Stomach (tissue), 4 donors: ENCODE data around the gene VGLL3.

Source experiments
- CTCF ChIP-seq, 7 experiments: fragments of 450-650 bp in 4 of 7; fragments of 200-600 bp in 3 of 7; sonication (generic) in 3 of 7; IDR thresholded peaks; one replicate each; pipeline ENCODE4 v1.5.1; 2016 to 2019; ENCODE audit warnings: antibody characterized with exemption in 7 of 7, control low read depth in 2 of 7, mild to moderate bottlenecking in 1 of 7
- EP300 ChIP-seq: sonication (generic); formaldehyde crosslinking; IDR thresholded peaks from one replicate; pipeline ENCODE4 v1.6.1; 2017; ENCODE audit warnings: antibody characterized with exemption
- POLR2A ChIP-seq, 4 donors: fragments of 450-650 bp; IDR thresholded peaks; one replicate each; pipeline ENCODE4 v1.6.1; 2016; ENCODE audit warnings: antibody characterized with exemption in 4 of 4, control low read depth in 2 of 4, mild to moderate bottlenecking in 1 of 4, moderate library complexity in 1 of 4
- POLR2AphosphoS5 ChIP-seq, 3 donors: sonication (generic); formaldehyde crosslinking; IDR thresholded peaks; one replicate each; pipeline ENCODE4 v1.6.1; 2016; ENCODE audit warnings: antibody characterized with exemption in 3 of 3

- TF ChIP-seq CTCF (IDR thresholded peaks at IDR 0.05) (no peak), EP300 (no peak), POLR2A (IDR thresholded peaks at IDR 0.05) (no peak), POLR2AphosphoS5 (IDR thresholded peaks at IDR 0.05) (no peak)
Measured at GRCh38 chr3:86990012-86990733, 776 bp downstream of the VGLL3 start.
